Measurements from ENCODE around the gene MTERF4. TPM values are rescaled to one million over a fixed set of nuclear protein-coding genes. Genes with fewer than 3 reads are reported as not detected.

Gene MTERF4
- total RNA-seq, 2 experiments from 2014 or later: 88.1 to 88.9 TPM

- Mint-ChIP-seq H3K27me3 (peaks cover 2% of the 10 kb centered on the region), H3K27ac (no peak overlapping the region), H3K9me3 (no peaks in the 10 kb centered on the region), H3K36me3 (no peaks in the 10 kb centered on the region), H3K4me1 (peaks cover 4% of the 10 kb centered on the region), H3K4me3 (peak overlapping the region; percentile 76)
- DNase-seq (no peak), ATAC-seq (ENCODE audit: low read depth) (peak; percentile 26)
- POLR2A ChIA-PET: no interaction called here
Measured at GRCh38 chr2:241063587-241063986, 38.5 kb downstream of the MTERF4 start.

DNA sequence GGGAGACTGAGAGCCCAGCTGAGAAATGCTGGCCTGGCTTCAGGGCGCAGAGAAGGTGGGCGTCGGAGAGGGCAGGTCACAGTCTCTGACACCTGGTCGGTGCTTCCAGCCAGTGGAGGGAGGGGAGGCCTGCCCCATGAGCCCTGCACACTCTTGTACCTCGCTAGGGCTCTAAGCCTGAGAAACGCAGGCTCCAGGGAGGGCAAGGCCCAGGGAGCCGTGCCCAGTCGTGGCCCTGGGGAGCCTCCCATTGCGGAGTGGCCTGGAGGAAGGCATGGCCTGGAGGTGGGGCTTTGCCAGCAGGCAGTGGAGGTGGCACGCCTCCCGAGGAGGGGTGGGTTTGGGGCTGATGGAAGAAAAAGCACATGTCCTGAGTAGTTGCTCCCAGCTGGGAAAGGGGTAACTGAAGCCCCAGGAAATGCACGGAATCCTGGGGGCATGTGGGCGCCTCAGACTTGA, 39.0 kb downstream of the MTERF4 start:
- Mint-ChIP-seq H3K27ac (no peak overlapping the region), H3K4me3 (no peak overlapping the region), H3K4me1 (peaks cover 4% of the 10 kb centered on the region), H3K9me3 (no peaks in the 10 kb centered on the region), H3K27me3 (peaks cover 2% of the 10 kb centered on the region), H3K36me3 (no peaks in the 10 kb centered on the region)
- DNase-seq (no peak), ATAC-seq (ENCODE audit: low read depth) (no peak)
- POLR2A ChIA-PET: no interaction called here

DNA sequence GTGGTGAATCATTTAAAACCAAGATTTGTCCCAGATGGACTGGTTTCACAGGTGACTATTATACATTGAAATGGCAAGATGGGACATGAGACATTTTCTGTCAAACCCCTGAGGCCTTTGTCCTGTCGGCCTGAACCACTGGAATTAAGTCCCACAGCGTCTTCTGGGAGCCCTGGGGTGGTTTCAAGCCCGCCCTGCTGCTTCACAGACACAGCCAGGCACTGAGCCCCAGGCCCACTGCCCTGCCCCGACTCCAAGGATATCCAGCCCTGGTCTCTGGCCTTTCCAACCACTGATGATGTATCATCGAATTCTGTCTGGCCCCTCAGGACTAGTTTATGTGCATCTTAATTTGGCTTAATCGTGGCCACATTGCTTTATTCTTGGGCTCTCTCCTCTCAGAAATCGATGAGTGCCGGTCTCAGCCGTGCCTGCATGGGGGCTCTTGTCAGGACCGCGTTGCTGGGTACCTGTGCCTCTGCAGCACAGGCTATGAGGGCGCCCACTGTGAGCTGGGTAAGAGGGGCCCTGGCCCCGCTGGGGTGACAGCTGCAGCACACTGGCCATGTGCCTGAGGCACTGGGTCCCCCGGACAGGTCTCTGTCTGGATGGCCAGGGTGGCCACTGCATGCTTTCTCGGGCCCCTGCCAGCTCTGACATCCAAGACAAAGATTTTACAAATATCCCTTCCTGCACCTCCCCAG, 39.5 kb downstream of the MTERF4 start:
- POLR2A ChIA-PET: no interaction called here
- Mint-ChIP-seq H3K27me3 (peaks cover 2% of the 10 kb centered on the region), H3K9me3 (no peaks in the 10 kb centered on the region), H3K4me1 (peaks cover 7% of the 10 kb centered on the region), H3K27ac (no peak overlapping the region), H3K4me3 (no peak overlapping the region), H3K36me3 (no peaks in the 10 kb centered on the region)
- no peak for DNase-seq
- no peak for ATAC-seq (ENCODE audit: low read depth)

- ATAC-seq (ENCODE audit: low read depth) (no peak), DNase-seq (no peak)
- no peaks in the 10 kb centered on the region for H3K36me3 Mint-ChIP-seq
- H3K9me3 Mint-ChIP-seq: no peaks in the 10 kb centered on the region
- peaks cover 7% of the 10 kb centered on the region for H3K4me1 Mint-ChIP-seq
- H3K27ac Mint-ChIP-seq: no peak overlapping the region
- peaks cover 2% of the 10 kb centered on the region for H3K27me3 Mint-ChIP-seq
- no peak overlapping the region for H3K4me3 Mint-ChIP-seq
- POLR2A ChIA-PET: no interaction called here
Measured at GRCh38 chr2:241061275-241061674, 40.8 kb downstream of the MTERF4 start.

GRCh38 chr2:241053576-241054251, 48.4 kb downstream of the MTERF4 start:
- Mint-ChIP-seq H3K27ac (no peak overlapping the region), H3K4me3 (no peak overlapping the region), H3K27me3 (no peaks in the 10 kb centered on the region), H3K9me3 (no peaks in the 10 kb centered on the region), H3K36me3 (no peaks in the 10 kb centered on the region), H3K4me1 (peaks cover 2% of the 10 kb centered on the region)
- no peak for DNase-seq
- POLR2A ChIA-PET: no interaction called here
- ATAC-seq (ENCODE audit: low read depth): no peak

- DNase-seq (no peak), ATAC-seq (ENCODE audit: low read depth) (no peak)
- POLR2A ChIA-PET: no interaction called here
- Mint-ChIP-seq H3K4me3 (no peak overlapping the region), H3K27ac (no peak overlapping the region), H3K36me3 (no peaks in the 10 kb centered on the region), H3K27me3 (no peaks in the 10 kb centered on the region), H3K4me1 (peaks cover 1% of the 10 kb centered on the region), H3K9me3 (no peaks in the 10 kb centered on the region)
Measured at GRCh38 chr2:241052677-241053360, 49.3 kb downstream of the MTERF4 start.

- Mint-ChIP-seq H3K4me3 (no peak overlapping the region), H3K27me3 (no peaks in the 10 kb centered on the region), H3K27ac (no peak overlapping the region), H3K36me3 (no peaks in the 10 kb centered on the region), H3K4me1 (no peaks in the 10 kb centered on the region), H3K9me3 (no peaks in the 10 kb centered on the region)
- ATAC-seq (ENCODE audit: low read depth): no peak
- POLR2A ChIA-PET: no interaction called here
- DNase-seq: no peak
Measured at GRCh38 chr2:241051578-241052487, 50.3 kb downstream of the MTERF4 start.

- H3K36me3 Mint-ChIP-seq: no peaks in the 10 kb centered on the region
- DNase-seq: no peak
- no peaks in the 10 kb centered on the region for H3K4me1 Mint-ChIP-seq
- no peaks in the 10 kb centered on the region for H3K27me3 Mint-ChIP-seq
- no peak for ATAC-seq (ENCODE audit: low read depth)
- H3K27ac Mint-ChIP-seq: no peak overlapping the region
- POLR2A ChIA-PET: no interaction called here
- no peaks in the 10 kb centered on the region for H3K9me3 Mint-ChIP-seq
- H3K4me3 Mint-ChIP-seq: no peak overlapping the region
Measured at GRCh38 chr2:241050624-241051577, 51.2 kb downstream of the MTERF4 start.

- Mint-ChIP-seq H3K27ac (no peak overlapping the region), H3K27me3 (no peaks in the 10 kb centered on the region), H3K9me3 (no peaks in the 10 kb centered on the region), H3K4me3 (no peak overlapping the region), H3K4me1 (no peaks in the 10 kb centered on the region), H3K36me3 (no peaks in the 10 kb centered on the region)
- no peak for ATAC-seq (ENCODE audit: low read depth)
- DNase-seq: peak; percentile 28
- POLR2A ChIA-PET: no interaction called here
Measured at GRCh38 chr2:241049739-241050623, 52.1 kb downstream of the MTERF4 start.

DNA sequence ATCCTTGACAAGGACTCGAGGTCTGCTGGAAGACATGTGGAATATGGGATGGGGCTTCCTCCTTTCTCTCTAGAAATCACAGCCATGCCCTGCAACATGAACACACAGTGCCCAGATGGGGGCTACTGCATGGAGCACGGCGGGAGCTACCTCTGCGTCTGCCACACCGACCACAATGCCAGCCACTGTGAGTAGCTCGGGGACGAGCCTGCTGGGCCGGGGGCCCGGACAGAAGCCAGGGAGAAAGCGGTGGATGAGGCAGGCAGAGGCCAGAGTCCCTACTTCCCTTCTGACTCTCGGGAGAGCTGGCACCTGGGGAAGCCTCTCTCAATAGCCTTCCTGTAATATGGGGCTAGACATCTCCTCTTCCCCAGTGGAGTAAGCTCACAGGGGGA, 53.1 kb downstream of the MTERF4 start:
- Mint-ChIP-seq H3K4me3 (no peak overlapping the region), H3K9me3 (no peaks in the 10 kb centered on the region), H3K4me1 (no peaks in the 10 kb centered on the region), H3K36me3 (no peaks in the 10 kb centered on the region), H3K27ac (no peak overlapping the region), H3K27me3 (no peaks in the 10 kb centered on the region)
- DNase-seq: no peak
- POLR2A ChIA-PET: no interaction called here
- no peak for ATAC-seq (ENCODE audit: low read depth)

GRCh38 chr2:241048149-241048948, 53.7 kb downstream of the MTERF4 start:
- Mint-ChIP-seq H3K27me3 (peaks cover under 1% of the 10 kb centered on the region), H3K4me3 (no peak overlapping the region), H3K36me3 (no peaks in the 10 kb centered on the region), H3K9me3 (no peaks in the 10 kb centered on the region), H3K4me1 (no peaks in the 10 kb centered on the region), H3K27ac (no peak overlapping the region)
- DNase-seq: no peak
- no peak for ATAC-seq (ENCODE audit: low read depth)
- POLR2A ChIA-PET: no interaction called here

Measured in activated naive CD8-positive, alpha-beta T cell treated with anti-CD3 and anti-CD28 coated beads, Interleukin-2, amount 10 ng/mL, durations not matched to agents 7 days and 5 days (primary cell).